ENCODE data around the gene SLC7A14. TPM values are rescaled to one million over a fixed set of nuclear protein-coding genes. Genes with fewer than 3 reads are reported as not detected.

SLC7A14 gene
- total and polyA plus RNA-seq, 2 donors (not counting 3 experiments of a cell fraction or from before 2014, with no cell fraction given) = 0.07 to 0.57 TPM

GRCh38 chr3:170493712-170494182 is 92.1 kb downstream of the SLC7A14 start:
- Histone ChIP-seq H3K36me3 (ENCODE audit: control insufficient read depth in 2 of 2, extremely low read depth in 1 of 2, insufficient read depth in 2 of 2, low read length in 2 of 2) (no peaks in the 10 kb centered on the region), H4K20me1 (replicated peaks; ENCODE audit: control insufficient read depth, extremely low read depth, insufficient read depth, low read length) (no peaks in the 10 kb centered on the region), H3K9ac (replicated peaks; ENCODE audit: extremely low read depth, insufficient read depth, low read length) (no peak overlapping the region), H3K79me2 (ENCODE audit: control insufficient read depth, insufficient read depth, low read length) (no peaks in the 10 kb centered on the region), H2AFZ (ENCODE audit: low read depth, low read length) (no peak overlapping the region), H3K4me1 (ENCODE audit: control insufficient read depth, extremely low read depth, insufficient read depth, low read length) (no peaks in the 10 kb centered on the region), H3K27me3 (ENCODE audit: control insufficient read depth in 2 of 2, insufficient read depth in 2 of 2, low read length in 2 of 2) (no peaks in the 10 kb centered on the region), H3K9me3 (replicated peaks; ENCODE audit: control insufficient read depth, insufficient read depth, low read length) (no peaks in the 10 kb centered on the region), H3K9me1 (replicated peaks; ENCODE audit: control insufficient read depth, extremely low read depth, insufficient read depth, low read length) (no peaks in the 10 kb centered on the region), H3K27ac (ENCODE audit: insufficient read depth, low read depth, low read length) (no peak overlapping the region), H3K4me2 (ENCODE audit: insufficient read depth, low read length) (no peak overlapping the region), H3K4me3 (replicated peaks in 1 of 3; ENCODE audit: insufficient read depth in 1 of 3, low read depth in 1 of 3, low read length in 3 of 3) (no peak overlapping the region)
- dilution Hi-C loops (cut with MboI; ENCODE audit: extremely low pct_ligation_motif_present, low sequenced_read_pairs) = no loop called here
- ChIA-PET POLR2A (no interaction called here), CTCF (interaction anchor here (1.0 to 1.9 kb wide), 4 partner anchors 9 to 80 kb away, joined by 3 to 5 read pairs (median 3); no protein-coding TSS in a partner anchor)
- TF ChIP-seq FOS (IDR thresholded peaks at IDR 0.05; ENCODE audit: borderline replicate concordance, insufficient read depth, low read length) (no peak), EZH2 (IDR thresholded peaks at IDR 0.05; ENCODE audit: borderline replicate concordance, low read depth, low read length, severe bottlenecking) (no peak), POLR2A (IDR thresholded peaks at IDR 0.05; ENCODE audit: low read depth, low read length) (no peak), CTCF (IDR thresholded peaks at IDR 0.05; ENCODE audit: extremely low read depth in 1 of 2, insufficient read depth in 1 of 2, low read depth in 1 of 2, low read length in 2 of 2) (no peak), POLR2AphosphoS5 (IDR thresholded peaks at IDR 0.05; ENCODE audit: insufficient read depth, low read depth, low read length) (no peak), JUN (IDR thresholded peaks at IDR 0.05; ENCODE audit: borderline replicate concordance, insufficient read depth, insufficient read length, low read depth) (no peak), GATA2 (IDR thresholded peaks at IDR 0.05; ENCODE audit: insufficient read depth, insufficient read length, low read depth, low read length) (no peak), MYC (IDR thresholded peaks at IDR 0.05; ENCODE audit: low read depth, low read length) (no peak), MAX (IDR thresholded peaks at IDR 0.05; ENCODE audit: insufficient read depth, insufficient read length) (no peak)
- intact Hi-C loops (cut with micrococcal nuclease) = no loop called here
- BruUV-seq (replicated peaks) = no TSS peak
- DNase-seq (ENCODE audit: low read depth, low spot score) = no peak
- FAIRE-seq = no peak
